Activated CD4-positive, alpha-beta T cell treated with anti-CD3 and anti-CD28 coated beads for 24 hours (primary cell): Measurements from ENCODE around the gene TUBB1.
A peak's percentile ranks its signal among the peaks of the same experiment; 100 is the strongest.
"Not testable (repeated sequence)": the region's sequence is repeated elsewhere in the genome, so short reads cannot be mapped to it uniquely, and the experiment has no call there.

Source experiments
- DNase-seq, 2 donors: peaks; one replicate each; pipeline ENCODE4 v3.0.0-alpha.2; 2020; ENCODE audit warnings: low read depth in 2 of 2

Gene TUBB1

GRCh38 chr20:59018817-59019216 lies 412 bp upstream of the TUBB1 start:
- no peak for DNase-seq

- no peak for DNase-seq
These were observed 1.8 kb downstream of the TUBB1 start for GRCh38 chr20:59020938-59021551.

- no peak for DNase-seq
These were observed 3.5 kb downstream of the TUBB1 start for GRCh38 chr20:59022754-59023153.

GRCh38 chr20:59023616-59024015 lies 4.4 kb downstream of the TUBB1 start:
- no peak for DNase-seq

- no peak for DNase-seq
These were observed 4.9 kb downstream of the TUBB1 start for GRCh38 chr20:59024111-59024530.

GRCh38 chr20:59025086-59025485 lies 5.9 kb downstream of the TUBB1 start:
- DNase-seq: no peak

- no peak for DNase-seq
These were observed 6.3 kb downstream of the TUBB1 start for GRCh38 chr20:59025511-59025910.

- no peak for DNase-seq
These were observed 7.9 kb downstream of the TUBB1 start for GRCh38 chr20:59026904-59027740.

GRCh38 chr20:59027741-59028320 lies 8.6 kb downstream of the TUBB1 start:
- DNase-seq: no peak

- no peak for DNase-seq
These were observed 9.6 kb downstream of the TUBB1 start for GRCh38 chr20:59028812-59029211.

- DNase-seq: no peak
These were observed 11.8 kb downstream of the TUBB1 start for GRCh38 chr20:59030911-59031563.

GRCh38 chr20:59031564-59032022 lies 12.4 kb downstream of the TUBB1 start:
- no peak for DNase-seq

GRCh38 chr20:59032023-59032712 lies 12.9 kb downstream of the TUBB1 start, which contains the start of gene ATP5F1E:
Gene ATP5F1E (minus strand): TSS chr20:59032335. CDS start chr20:59032251, 84 bp downstream.
- peak; percentile 92 to 93 for DNase-seq

GRCh38 chr20:59032713-59033059 lies 13.5 kb downstream of the TUBB1 start:
- no peak for DNase-seq

- no peak for DNase-seq
These were observed 13.9 kb downstream of the TUBB1 start for GRCh38 chr20:59033093-59033492.

GRCh38 chr20:59033616-59034165 lies 14.5 kb downstream of the TUBB1 start:
- DNase-seq: no peak

- no peak for DNase-seq
These were observed 16.2 kb downstream of the TUBB1 start for GRCh38 chr20:59035381-59035780.

- DNase-seq: no peak
These were observed 18.2 kb downstream of the TUBB1 start for GRCh38 chr20:59037386-59037785.

GRCh38 chr20:59039233-59039632 lies 20.0 kb downstream of the TUBB1 start:
- no peak for DNase-seq

- no peak for DNase-seq
These were observed 21.4 kb downstream of the TUBB1 start for GRCh38 chr20:59040667-59041066.

GRCh38 chr20:59041487-59041886 lies 22.3 kb downstream of the TUBB1 start:
- DNase-seq: not testable (repeated sequence)
